ELR (cell line): ENCODE measurements around the gene CNKSR2.

Experiments
- DNase-seq: peaks from one replicate; pipeline ENCODE4 v3.0.0-alpha.2; 2015; ENCODE audit warnings: low read depth

Gene CNKSR2

GRCh38 chrX:21612154-21612553 is 237.9 kb downstream of the CNKSR2 start:
- no peak for DNase-seq

DNA sequence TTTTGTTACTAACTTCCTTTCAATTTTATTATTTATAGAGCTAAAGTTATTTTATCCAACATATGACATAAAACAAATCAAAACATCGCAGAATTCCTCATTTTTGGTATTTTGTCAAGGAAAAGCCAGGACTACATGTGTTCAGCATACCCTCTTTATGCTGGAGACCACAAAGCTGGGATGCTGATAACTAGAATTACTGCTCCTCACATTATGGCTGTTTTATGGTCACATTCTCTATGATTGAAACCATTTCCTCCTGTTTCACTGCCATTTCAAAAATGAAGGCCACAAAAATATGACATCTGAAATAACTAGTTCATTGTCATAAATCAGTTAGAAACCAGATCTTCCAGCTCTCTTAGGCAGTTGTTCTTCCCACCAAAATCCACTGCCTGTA is 242.2 kb downstream of the CNKSR2 start:
- DNase-seq: no peak

- DNase-seq: no peak
Measured at GRCh38 chrX:21620234-21620633, 246.0 kb downstream of the CNKSR2 start.

GRCh38 chrX:21623778-21624501 is 249.7 kb downstream of the CNKSR2 start:
- no peak for DNase-seq

DNA sequence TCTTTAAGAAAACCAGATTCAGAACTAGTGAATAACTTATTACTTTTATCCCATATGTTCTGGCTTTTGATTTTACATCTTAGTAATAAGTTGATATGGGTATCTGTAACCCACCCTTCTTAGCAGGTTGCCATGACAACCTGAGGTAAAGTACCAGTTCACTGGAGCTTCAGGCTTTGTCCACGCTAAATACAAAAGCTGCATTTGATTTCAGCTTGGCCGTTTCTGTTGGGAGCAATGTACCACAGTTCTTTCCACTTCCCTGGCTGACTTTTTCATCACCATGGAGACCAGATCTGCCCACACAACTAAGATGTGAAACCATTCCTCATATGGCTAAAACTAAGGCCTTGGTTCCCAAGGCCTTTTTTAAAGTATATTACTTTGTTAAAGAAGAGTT is 257.8 kb downstream of the CNKSR2 start:
- DNase-seq: no peak

DNA sequence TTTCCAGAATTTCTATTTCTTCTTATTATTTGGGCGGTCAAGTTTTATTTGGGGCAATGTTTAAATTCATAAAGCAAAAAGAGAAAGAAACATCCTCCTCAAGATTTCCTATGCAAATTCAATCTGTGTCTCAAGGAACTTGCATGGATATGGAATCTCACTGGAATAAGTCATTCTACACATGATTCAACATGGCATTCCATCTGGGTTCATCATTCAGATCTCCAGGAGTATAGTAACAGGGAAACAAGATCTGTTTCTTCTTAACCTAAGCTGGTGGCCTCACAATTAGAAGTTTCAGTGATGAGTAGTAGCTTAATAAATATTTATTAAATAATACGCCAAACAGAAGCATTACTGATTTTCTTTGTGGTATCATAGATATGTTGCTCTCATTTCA is 264.1 kb downstream of the CNKSR2 start:
- peak; percentile 78 for DNase-seq

GRCh38 chrX:21639775-21640174 is 265.6 kb downstream of the CNKSR2 start:
- DNase-seq: no peak

DNA sequence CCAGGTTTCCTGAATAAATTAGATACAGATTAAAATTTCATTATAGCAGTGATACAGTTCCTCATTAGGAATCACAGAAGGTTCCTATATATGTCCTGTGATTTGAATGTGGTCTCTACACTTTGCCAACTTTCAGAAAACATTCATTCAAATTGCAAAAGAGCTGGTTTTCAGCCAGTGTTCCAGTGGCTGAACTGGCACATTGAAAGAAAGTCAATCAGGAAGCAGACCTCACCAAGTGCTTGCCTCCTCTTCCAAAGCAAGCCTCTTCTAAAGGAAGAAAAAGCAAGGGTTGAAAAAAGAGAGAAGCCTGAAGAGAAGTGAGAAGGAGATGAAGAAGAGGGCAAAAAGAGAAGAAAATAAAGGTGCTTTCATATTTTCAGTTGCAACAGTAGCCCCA is 271.2 kb downstream of the CNKSR2 start:
- no peak for DNase-seq

DNA sequence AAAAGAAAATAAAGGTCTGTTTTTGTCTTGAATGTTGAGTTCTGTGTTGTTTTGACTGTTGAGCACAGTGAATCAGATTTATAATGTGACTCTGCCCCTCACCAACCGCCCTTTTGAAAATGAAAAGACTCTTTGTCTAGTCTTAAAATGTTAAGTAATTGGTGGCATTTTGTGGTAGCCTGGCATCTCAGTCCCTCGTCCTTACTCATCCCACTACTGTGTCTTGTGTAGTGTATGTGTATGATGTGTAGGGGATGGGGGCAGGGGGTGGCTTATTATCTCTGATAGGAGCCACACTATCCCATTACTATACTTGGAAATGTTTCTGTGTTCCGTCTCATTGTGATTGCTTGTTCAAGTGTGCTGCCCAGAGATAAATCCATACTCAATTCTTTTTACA is 271.7 kb downstream of the CNKSR2 start:
- no peak for DNase-seq

GRCh38 chrX:21655901-21656586 is 281.8 kb downstream of the CNKSR2 start:
- DNase-seq: no peak

- no peak for DNase-seq
Measured at GRCh38 chrX:21656587-21657317, 282.5 kb downstream of the CNKSR2 start.

DNA sequence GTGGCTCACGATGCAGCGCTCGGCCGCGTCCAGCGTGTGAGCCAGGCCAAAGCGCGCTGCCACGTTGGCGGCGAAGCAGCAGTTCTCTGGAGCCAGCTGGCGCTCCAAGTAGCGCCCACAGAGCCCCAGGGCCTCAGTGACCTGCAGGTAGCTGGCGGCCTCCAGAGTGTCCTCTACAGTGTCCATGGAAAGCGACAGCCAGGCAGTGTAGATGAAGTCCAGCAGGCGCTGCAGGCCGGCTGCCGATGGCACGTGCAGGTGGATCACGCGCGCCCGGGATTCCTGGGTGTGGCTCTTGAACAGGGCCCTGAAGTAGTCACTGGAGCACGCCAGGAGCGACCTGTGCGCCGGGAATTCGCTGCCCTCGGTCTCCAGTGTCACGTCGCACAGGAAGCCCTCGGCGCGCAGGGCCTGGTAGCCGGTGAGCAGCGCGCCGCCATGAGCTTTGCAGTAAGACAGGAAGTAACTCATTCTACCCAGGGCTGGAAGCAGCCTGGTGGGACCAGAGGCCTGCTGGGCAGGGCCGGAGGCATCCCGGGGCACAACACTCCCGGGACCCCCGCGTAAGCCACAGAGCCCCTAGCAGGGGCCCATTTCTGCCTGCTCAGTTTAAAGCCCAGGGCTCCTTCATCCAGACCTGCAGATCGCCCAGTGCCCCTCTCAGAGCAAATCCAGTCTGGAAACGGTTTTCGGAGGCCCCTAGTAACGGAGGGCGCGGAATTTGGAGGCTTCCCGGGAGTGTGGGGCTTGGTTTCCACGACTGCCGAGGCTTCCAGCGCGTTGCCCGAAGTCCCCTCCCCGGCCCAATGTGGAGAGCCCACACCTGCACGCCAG is 283.3 kb downstream of the CNKSR2 start:
- DNase-seq: no peak

- DNase-seq: no peak
Measured at GRCh38 chrX:21658152-21658737, 284.0 kb downstream of the CNKSR2 start, which contains the start of gene KLHL34. TSS of gene KLHL34 (minus strand) at chrX:21658330. CDS start at chrX:21657788, 542 bp downstream.

- DNase-seq: no peak
Measured at GRCh38 chrX:21658746-21659145, 284.5 kb downstream of the CNKSR2 start.

- no peak for DNase-seq
Measured at GRCh38 chrX:21659320-21659719, 285.1 kb downstream of the CNKSR2 start.

- DNase-seq: no peak
Measured at GRCh38 chrX:21660156-21660555, 285.9 kb downstream of the CNKSR2 start.

DNA sequence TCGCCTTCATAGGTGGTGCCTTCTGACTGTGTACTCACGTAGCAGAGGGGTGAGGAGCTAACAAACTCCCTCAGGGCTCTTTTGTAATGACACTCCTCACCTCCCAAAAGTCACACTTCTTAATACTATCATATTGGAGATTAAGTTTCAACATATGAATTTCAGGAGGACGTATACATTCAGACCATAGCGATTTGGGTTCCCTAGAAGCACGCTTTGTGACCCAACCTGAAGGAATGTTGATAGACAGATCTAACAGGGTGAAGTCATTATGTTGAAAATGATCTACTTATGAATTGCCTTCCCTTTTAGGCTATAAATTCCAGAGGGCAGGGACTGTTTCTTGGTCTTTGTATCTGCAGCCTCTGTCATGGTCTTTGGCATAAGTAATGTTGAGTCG is 287.1 kb downstream of the CNKSR2 start:
- DNase-seq: no peak

DNA sequence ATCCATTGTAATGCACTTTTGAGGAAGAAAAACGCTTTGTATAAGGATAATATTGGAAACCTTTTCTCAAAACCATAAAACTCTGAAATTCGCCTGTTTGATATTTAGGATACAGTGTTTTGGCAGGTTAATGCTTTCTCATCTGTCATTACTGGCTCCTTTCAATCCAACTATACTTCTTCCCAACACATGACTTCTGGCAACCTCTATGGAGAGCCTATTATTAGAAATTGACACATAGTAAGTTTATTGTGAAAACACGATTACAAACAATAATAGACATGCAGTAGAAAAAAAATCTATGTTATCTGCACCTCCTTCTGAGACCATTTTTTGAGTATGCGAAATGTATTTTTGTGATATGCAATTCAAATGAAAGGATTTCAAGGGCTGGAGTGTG is 288.5 kb downstream of the CNKSR2 start:
- DNase-seq: no peak

DNA sequence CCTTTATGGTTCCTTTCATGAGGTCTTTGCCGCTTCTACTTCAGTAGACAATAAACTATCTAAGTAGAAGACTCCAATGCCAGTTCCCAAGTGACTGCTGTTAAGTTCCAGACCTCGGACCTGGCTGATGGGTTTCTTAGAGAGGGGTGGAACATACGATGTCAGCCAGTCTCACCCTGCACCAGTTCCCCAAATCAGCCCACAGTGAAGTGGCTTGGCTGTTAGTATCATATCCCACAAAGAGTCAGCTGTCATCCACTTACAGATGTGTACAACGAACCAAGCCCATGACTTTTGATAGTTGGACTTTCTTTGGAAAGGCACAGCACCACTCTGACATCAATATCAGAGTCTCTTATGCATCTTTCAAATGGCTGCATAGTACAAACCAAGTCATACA is 292.0 kb downstream of the CNKSR2 start:
- no peak for DNase-seq

DNA sequence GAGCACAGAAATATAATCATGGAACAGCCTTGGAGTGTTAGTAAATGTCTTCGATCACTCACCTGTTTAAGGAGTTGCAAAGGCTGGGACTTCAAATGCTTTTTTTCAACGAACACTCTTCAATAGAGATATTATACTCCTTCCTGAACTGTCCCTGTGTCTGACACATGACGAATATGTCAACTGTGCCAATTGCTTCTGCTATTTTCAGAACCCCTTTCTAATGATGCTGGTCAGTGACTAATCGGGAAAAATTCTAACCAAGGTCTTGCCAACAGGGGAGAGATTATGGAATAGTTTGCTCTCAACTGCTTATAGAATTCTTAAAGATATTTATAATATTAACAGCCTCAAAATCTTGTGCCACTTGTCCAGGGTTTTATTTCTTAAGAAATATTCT is 292.5 kb downstream of the CNKSR2 start:
- peak; percentile 6 for DNase-seq

DNA sequence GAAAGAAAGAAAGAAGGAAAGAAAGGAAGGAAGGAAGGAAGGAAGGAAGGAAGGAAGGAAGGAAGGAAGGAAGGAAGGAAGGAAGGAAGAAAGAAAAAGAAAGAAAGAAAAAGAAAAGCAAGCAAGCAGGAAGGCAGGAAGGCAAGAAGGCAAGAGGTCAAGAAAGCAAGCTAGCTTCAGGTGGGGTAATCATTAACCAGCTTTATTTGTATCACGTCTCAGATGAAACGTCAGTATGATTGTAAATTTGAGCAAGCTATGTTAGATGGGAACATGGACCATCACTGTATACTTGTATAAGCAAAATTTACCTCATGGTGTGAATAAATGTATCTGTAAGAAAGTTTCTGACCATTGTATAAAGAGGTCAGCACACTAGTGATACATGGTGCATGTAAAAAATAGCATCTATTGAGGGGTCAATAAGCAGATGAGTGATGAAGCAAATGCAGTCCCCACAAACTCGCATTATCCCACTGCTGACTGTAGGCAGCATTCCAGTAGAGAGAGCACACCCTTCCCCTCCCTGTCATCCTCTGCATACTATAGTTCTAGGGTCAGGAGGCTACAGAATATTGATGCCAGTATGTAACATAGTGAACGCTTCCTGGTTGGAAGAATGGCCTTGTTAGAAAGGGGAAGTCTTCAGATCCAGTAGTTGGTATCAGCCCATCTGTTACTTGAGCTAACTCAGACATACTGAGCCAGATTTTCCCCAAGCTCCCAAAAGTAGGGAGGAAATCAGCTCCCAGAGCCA is 300.4 kb downstream of the CNKSR2 start:
- DNase-seq: no peak
